ENCODE measurements around the gene KPTN. TPM values are rescaled to one million over a fixed set of nuclear protein-coding genes. Genes with fewer than 3 reads are reported as not detected.

The KPTN gene
- total RNA-seq, 1 experiment from 2014 or later: 19.7 TPM

DNA sequence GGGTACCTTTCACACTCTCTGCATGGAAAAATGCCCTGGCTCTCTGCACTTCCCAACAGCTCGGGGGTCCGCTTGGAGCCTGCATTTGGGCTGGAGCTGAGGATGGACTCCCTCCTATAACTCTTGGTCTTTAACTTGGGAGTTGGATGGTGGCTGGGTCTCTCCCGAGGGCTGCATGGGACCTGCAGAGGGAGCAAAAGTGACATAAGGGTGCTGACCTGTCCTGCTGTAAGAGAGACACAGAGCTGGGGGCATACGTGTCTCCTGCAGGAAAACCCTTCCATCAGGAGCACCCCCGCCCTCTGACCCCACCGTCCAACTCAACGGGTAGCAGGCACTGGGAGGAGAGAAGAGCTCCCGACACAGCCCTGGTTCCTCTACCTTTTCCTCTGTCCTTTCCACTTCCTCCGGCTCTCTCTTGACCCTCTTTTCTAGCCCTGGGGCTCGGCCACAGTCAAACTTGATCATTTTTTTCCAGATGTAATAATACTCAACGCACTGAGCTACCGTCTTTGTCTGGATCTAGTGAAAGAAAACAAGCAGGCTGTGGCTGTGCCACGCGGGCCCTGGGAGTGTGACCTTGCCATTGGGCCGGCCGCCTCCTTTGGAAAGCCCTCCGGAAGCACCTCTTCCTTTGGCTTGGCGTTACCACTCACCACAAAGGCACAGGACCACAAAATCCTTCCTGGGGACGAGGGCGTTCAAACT lies 37.6 kb upstream of the KPTN start:
- CTCF ChIA-PET: interaction anchor here (0.6 to 1.5 kb wide), 6 partner anchors 8 to 146 kb away, joined by 3 to 6 read pairs (median 4); no protein-coding TSS in a partner anchor
- H3K36me3 Mint-ChIP-seq (ENCODE audit: insufficient read depth, unreplicated experiment): no peaks in the 10 kb centered on the region
- H3K9me3 ChIP-seq: no peaks in the 10 kb centered on the region
- DNase-seq: peak in 1 of 2 experiments; percentile 26
- H3K4me3 ChIP-seq (ENCODE audit: low read depth, low read length): no peak overlapping the region
- TF ChIP-seq, protein P1, sequence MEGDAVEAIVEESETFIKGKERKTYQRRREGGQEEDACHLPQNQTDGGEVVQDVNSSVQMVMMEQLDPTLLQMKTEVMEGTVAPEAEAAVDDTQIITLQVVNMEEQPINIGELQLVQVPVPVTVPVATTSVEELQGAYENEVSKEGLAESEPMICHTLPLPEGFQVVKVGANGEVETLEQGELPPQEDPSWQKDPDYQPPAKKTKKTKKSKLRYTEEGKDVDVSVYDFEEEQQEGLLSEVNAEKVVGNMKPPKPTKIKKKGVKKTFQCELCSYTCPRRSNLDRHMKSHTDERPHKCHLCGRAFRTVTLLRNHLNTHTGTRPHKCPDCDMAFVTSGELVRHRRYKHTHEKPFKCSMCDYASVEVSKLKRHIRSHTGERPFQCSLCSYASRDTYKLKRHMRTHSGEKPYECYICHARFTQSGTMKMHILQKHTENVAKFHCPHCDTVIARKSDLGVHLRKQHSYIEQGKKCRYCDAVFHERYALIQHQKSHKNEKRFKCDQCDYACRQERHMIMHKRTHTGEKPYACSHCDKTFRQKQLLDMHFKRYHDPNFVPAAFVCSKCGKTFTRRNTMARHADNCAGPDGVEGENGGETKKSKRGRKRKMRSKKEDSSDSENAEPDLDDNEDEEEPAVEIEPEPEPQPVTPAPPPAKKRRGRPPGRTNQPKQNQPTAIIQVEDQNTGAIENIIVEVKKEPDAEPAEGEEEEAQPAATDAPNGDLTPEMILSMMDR (IDR thresholded peaks at IDR 0.05; ENCODE audit: insufficient read depth in 1 of 2, low read depth in 1 of 2, low read length in 1 of 2, severe bottlenecking in 1 of 2, unreplicated experiment in 1 of 2): no peak
- H3K4me1 Mint-ChIP-seq (ENCODE audit: low read depth, unreplicated experiment): peaks cover 6% of the 10 kb centered on the region
- no TSS peak for BruUV-seq (replicated peaks)
- no peaks in the 10 kb centered on the region for H3K27me3 Mint-ChIP-seq (ENCODE audit: insufficient read depth, unreplicated experiment)
- H3K4me3 Mint-ChIP-seq (ENCODE audit: unreplicated experiment): no peak overlapping the region
- intact Hi-C loops (cut with micrococcal nuclease; ENCODE audit: unreplicated experiment): no loop called here
- H3K9me3 Mint-ChIP-seq (ENCODE audit: unreplicated experiment): no peaks in the 10 kb centered on the region
- no peaks in the 10 kb centered on the region for H3K4me1 ChIP-seq
- POLR2A ChIA-PET: no interaction called here
- no peaks in the 10 kb centered on the region for H3K36me3 ChIP-seq (ENCODE audit: control insufficient read depth, insufficient read depth, low read length)
- no peaks in the 10 kb centered on the region for H3K27me3 ChIP-seq (replicated peaks; ENCODE audit: control insufficient read depth, insufficient read depth, low read length)
- H3K27ac Mint-ChIP-seq (ENCODE audit: unreplicated experiment): no peak overlapping the region

DNA sequence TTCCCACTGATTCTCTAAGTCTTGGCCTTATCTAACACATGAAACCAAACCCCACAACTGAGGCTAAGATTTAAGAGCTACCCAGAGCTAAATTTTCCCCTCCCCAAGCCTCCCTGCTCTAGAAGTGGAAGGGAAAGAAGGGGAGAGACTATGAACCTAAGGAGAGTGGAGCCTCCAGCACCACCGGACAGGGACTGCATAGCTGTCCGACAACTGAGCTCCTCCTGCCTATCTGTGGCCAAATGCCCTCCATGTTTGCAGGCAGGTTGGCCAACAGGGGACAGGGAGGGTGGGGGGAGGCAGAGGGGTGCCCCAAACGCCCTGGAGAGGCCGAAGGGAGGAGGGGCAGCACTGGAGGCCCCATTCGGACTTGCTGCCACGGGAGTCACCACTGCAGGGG lies 36.8 kb upstream of the KPTN start:
- DNase-seq: no peak
- ChIA-PET CTCF (interaction anchor here (0.9 to 1.5 kb wide), 5 partner anchors 9 to 93 kb away, joined by 3 to 6 read pairs (median 4); no protein-coding TSS in a partner anchor), POLR2A (interaction anchor here (0.6 kb wide), 1 partner anchor 9 kb away, joined by 8 read pairs; no protein-coding TSS in a partner anchor)
- peaks cover 6% of the 10 kb centered on the region for H3K4me1 Mint-ChIP-seq (ENCODE audit: low read depth, unreplicated experiment)
- Histone ChIP-seq H3K36me3 (ENCODE audit: control insufficient read depth, insufficient read depth, low read length) (no peaks in the 10 kb centered on the region), H3K4me3 (ENCODE audit: low read depth, low read length) (no peak overlapping the region), H3K27me3 (replicated peaks; ENCODE audit: control insufficient read depth, insufficient read depth, low read length) (no peaks in the 10 kb centered on the region), H3K9me3 (no peaks in the 10 kb centered on the region), H3K4me1 (0 out of 2 replicates have a peak, but pooled peaks cover 3% of the 10 kb centered on the region)
- H3K36me3 Mint-ChIP-seq (ENCODE audit: insufficient read depth, unreplicated experiment): no peaks in the 10 kb centered on the region
- H3K9me3 Mint-ChIP-seq (ENCODE audit: unreplicated experiment): no peaks in the 10 kb centered on the region
- H3K4me3 Mint-ChIP-seq (ENCODE audit: unreplicated experiment): no peak overlapping the region
- BruUV-seq (replicated peaks): no TSS peak
- TF ChIP-seq, protein P1 (IDR thresholded peaks at IDR 0.05; ENCODE audit: insufficient read depth in 1 of 2, low read depth in 1 of 2, low read length in 1 of 2, severe bottlenecking in 1 of 2, unreplicated experiment in 1 of 2): no peak
- H3K27ac Mint-ChIP-seq (ENCODE audit: unreplicated experiment): no peak overlapping the region
- intact Hi-C loops (cut with micrococcal nuclease; ENCODE audit: unreplicated experiment): no loop called here
- H3K27me3 Mint-ChIP-seq (ENCODE audit: insufficient read depth, unreplicated experiment): no peaks in the 10 kb centered on the region

DNA sequence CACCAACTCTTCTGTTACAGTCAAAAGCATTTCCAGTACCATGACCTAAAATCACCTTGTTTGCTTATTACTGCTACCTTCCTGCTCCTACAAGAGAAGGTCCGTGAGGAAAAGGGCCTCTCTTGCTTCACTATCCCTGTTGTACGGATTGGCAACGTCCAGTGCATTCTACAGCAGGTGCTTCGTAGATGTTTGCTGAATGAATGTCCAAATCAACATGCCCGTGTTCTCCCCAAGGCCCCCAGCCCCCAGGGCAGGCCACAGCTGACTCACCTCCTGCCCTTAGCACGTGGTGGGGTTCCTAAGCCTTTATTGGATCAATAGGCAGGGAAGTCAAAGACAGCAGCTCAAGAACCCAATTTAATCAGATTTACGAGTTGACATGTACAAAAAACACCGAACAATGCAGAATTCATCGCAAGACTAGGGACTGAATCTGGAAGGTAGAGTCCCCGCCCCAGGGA lies 36.4 kb upstream of the KPTN start:
- H3K4me3 ChIP-seq (ENCODE audit: low read depth, low read length): no peak overlapping the region
- TF ChIP-seq, protein P1 (IDR thresholded peaks at IDR 0.05; ENCODE audit: insufficient read depth in 1 of 2, low read depth in 1 of 2, low read length in 1 of 2, severe bottlenecking in 1 of 2, unreplicated experiment in 1 of 2): no peak
- H3K36me3 Mint-ChIP-seq (ENCODE audit: insufficient read depth, unreplicated experiment): peaks cover 2% of the 10 kb centered on the region
- H3K4me3 Mint-ChIP-seq (ENCODE audit: unreplicated experiment): no peak overlapping the region
- ChIA-PET CTCF (interaction anchor here (0.9 to 1.5 kb wide), 3 partner anchors 9 to 90 kb away, joined by 3 to 6 read pairs (median 4); no protein-coding TSS in a partner anchor), POLR2A (interaction anchor here (0.6 kb wide), 1 partner anchor 8 kb away, joined by 8 read pairs; no protein-coding TSS in a partner anchor)
- no peaks in the 10 kb centered on the region for H3K27me3 Mint-ChIP-seq (ENCODE audit: insufficient read depth, unreplicated experiment)
- 0 out of 2 replicates have a peak, but pooled peaks cover 3% of the 10 kb centered on the region for H3K4me1 ChIP-seq
- H3K27ac Mint-ChIP-seq (ENCODE audit: unreplicated experiment): no peak overlapping the region
- H3K27me3 ChIP-seq (replicated peaks; ENCODE audit: control insufficient read depth, insufficient read depth, low read length): no peaks in the 10 kb centered on the region
- no peaks in the 10 kb centered on the region for H3K9me3 Mint-ChIP-seq (ENCODE audit: unreplicated experiment)
- no peaks in the 10 kb centered on the region for H3K36me3 ChIP-seq (ENCODE audit: control insufficient read depth, insufficient read depth, low read length)
- no peak for DNase-seq
- BruUV-seq (replicated peaks): no TSS peak
- peaks cover 6% of the 10 kb centered on the region for H3K4me1 Mint-ChIP-seq (ENCODE audit: low read depth, unreplicated experiment)
- H3K9me3 ChIP-seq: no peaks in the 10 kb centered on the region
- intact Hi-C loops (cut with micrococcal nuclease; ENCODE audit: unreplicated experiment): no loop called here
